T1000 (cell line): Measurements from ENCODE around the gene KLK6.

Experiments
- DNase-seq: peaks from one replicate; lab custom pipeline; 2025; ENCODE audit warnings: mixed read lengths; lab: John Stamatoyannopoulos, UW

Gene KLK6

DNA sequence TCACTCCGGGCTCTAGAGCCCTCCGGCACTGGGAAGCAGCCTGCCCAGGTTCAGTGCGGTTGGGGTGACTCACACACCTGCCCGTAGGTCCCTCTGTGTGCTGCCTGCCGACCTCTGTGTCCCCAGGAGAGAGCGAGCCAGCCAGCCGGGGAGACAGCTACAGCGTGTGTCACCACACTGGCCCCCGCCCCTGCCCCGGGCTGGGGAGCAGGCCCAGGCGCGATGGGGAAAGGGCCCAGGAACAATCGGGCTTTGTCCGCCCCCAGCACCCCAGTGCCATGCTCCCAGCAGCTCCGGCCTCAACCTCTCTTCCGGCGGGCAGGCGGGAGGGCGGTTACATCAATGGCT is at the start of gene KLK6:
TSS of gene KLK6 (minus strand) at position 179 of the 348 bp plus-strand sequence. CDS start 1,487 bp downstream, outside the sequence.
- no peak for DNase-seq

DNA sequence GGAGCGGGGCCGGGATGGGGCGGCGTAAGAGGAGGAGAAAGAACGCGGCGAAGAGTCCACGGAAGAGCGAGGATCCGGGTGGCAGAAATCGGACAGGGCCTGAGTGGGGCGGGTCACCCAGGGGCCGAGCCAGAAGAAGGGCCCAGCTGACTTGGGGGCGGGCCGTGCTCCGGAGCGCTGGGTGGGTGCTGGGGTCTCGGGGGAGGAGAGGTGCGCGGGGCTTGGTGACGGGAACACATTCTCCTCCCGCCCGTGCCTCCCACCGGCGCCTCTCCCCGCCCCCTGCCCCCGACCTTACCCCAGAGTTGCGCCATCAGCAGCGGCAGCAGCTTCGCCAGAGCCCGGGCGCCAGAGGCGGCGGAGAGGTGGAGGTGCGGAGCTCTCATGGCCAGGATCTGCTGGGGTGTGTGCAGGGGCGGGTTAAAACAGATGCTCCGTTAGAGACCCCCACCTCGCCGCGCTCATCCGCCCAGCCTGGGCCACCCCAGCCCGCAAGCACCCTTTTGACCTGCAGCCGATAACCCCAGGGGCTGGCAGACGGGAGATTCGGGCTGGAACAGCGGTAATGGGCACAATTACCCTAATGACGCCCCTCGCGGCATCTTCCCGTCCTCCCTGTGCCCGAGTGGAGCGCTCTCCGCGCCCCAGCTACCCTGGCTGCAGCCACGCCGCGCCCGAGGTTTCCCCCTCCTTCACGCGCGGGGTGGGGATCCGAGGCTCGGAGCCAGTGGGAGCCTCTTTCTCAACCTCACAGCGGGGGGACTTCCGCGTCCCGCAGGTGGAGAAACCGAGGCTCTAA is 49.6 kb upstream of the KLK6 start:
- no peak for DNase-seq

DNA sequence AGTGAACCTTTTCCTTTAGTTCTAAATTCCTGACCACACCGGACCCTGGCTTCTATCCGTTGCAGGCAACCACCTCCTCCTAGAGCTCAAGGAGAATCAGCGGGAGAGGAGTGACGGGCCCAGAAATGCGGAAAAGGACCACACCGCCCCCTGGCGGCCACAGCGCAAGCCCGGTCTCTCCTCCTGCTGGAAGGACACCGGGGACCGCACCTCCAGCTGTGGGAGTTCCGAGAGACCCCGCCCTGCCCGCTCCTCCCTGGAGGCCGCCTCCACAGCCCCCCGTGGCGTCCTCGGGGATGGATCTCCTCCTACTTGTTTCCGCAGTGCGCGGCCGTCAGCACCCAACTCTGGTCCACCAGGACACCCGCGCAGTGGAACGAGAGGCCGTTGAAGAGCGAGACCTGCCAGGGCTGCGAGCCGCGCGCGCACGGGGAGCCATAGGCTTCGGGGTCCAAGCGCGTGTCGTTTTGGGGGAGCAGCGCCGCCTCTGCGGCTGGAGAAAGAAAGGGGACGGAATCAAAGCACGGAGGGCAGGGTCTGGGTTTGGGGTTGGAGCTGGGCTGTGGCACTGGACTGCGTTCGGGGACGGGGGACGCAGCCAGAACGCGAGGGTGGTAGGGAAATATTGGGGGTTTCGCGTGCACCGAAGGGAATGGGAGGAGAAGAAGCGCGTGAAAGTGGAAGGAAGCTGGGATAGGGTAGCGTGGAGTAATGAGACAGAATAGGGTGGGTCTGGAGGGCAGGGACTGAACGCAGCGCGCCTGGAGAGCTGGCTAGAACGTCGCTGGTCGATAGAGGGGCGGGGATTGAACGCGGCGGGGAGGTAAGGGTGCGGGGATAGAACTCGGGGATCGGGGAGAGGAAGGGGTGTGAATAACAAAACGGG is 47.6 kb upstream of the KLK6 start:
- no peak for DNase-seq

DNA sequence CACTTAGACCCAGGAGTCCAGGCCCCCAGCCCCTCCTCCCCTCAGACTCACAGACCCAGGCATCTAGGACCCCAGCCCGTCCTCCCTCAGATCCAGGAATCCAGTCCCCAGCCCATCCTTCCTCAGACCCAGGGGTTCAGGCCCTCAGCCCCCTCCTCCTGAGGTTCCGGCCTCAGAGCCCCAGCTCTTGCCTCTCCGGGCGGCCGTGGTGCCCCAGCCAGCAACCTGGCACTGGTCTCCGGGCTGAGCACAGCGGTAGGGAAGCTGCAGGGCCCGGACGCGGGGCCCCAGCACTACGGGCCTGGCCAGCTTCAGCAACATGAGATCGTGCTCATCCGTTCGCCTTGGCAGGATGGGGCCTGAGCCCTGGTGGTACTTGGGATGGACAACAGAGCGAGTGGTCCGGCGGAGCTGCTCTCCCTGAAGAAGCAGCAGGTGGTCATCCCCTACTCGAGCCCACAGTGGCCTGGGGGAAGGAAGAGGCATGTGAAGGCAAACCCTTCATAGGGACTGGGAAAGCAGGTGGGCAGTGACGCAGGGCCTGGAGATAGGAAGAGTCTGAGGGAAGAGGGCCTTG is 46.4 kb upstream of the KLK6 start:
- DNase-seq = no peak

DNA sequence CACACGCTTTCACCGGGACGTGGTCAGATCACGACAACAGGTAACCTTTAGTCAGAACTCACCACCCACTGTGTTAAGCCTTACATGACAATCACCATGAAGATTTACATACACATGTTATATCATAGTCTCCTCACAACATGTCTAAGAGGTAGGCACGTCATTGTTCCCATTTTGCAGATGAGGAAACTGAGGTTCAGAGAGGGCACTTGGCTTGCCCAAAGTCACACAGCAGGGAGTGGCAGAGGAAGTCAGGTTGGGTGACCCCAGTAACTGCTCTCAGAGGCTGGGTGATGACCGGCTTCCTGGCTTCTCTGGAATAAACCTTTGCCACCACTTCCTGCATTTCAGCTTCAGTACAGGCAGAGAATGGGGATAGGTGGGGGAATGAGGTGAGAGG is 44.9 kb upstream of the KLK6 start:
- no peak for DNase-seq

DNA sequence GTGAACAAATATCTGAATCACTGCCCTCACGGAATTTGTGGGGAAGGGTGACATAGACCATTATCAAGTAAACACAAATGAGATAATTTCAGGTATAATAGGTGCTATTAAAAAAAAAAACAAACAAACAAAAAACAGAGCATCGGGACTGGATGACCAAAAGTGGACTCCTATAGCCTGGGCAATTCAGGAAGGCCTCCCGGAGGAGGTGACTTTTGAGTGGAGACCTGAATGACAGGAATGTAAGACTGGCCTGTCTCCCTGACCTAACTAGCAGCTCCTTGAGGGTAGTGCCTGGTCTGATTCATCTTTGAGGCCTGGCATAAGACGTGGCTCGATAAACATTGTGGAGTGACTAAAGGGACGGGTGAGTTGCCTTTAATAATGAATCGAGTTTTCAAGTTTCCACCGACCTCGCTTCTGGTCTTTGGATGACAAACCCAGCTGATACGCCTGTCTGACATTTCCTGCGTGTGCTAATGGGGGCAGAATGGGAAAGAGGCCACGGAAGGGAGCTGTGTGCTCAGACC is 43.3 kb upstream of the KLK6 start:
- no peak for DNase-seq

DNA sequence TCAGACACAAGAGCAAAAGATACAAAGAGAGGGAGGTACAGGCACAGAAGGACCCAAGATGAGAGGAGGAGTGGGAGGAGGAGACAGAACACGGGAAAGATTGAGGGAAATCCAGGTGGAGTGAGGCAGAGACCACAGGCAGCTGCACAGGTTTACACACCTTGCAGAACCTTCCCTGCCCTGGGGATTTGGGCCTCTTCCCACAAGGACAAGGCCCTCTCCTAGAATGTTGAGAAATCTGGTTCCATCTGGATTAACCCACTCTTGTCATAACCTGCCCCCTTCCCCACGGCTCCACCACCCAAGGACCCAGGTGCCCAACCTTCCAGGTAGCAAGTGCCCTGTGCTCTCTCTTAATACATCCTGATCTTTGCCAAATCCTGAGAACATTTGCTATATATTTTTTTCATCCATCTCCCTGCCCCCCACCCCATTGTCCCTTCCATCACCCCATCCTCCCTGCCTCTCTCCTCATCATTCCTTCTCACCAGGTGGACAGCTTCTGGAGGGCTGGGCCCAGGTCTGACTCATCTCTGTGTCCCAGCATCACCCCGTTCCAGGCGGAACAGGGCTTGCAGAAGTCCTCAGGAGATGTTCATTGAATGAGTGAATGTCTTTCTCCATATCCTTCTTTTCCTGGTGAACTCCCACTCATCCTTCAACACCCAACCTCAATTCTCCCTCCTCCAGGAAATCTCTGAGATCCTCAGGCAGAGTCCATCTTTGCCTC is 40.8 kb upstream of the KLK6 start:
- no peak for DNase-seq

DNA sequence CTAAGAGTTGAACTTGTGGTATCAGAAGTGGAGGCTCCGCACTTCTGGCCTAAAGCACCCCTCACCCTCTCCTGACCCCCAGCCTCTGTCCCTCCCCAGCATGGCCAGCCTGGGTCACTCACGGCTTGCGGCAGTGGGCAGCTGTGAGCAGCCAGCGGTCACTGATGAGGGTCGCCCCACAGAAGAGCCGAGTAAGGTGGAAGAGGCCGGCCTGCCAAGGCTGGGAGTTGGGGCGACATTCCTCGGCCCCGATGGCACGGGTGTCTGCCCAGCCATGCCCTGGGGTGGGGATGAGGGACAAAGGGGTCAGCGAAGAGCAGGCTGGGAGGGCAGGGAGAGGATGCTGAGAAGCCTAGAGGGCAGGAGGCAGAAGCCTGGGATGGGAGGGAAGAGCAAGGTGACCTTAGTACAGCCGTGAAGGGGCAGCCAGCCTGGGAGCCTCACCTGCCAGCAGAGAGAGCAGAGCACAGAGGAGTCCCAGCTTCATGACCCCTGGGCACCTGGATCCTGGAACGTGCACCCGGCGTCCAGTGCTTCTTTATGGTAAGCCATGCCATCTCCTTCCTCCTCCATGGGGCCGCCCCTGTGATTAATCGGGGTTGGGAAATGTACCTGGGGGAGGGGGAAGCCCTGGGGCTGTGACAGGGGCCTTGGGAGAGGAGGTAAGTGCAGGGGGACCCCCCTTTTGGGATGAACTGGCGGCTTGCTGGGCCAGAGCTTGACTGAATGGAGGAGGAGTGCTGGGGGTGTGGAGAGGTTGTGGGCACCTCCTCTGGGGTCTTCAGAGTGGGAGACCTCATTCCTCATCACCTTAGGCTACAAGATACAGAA is 39.9 kb upstream of the KLK6 start:
- DNase-seq = no peak

DNA sequence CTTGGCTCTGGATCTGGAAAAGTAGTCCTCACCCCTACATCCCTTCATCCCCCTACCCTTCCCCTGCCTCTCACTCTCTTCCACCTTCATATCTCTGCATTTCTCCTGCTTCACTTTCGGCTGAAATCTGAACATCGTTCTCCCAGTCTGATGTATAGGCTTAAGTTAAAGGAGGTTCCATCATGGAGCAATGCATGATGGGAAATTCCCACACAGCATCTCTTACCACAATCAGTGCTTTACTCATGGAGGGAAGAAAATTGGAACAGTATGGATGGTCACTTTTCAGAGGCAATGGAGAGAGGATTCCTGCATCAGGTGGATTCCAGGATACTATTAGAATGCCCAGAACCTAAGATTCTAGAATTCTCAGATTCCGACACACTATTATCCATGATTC is 38.1 kb upstream of the KLK6 start:
- no peak for DNase-seq

DNA sequence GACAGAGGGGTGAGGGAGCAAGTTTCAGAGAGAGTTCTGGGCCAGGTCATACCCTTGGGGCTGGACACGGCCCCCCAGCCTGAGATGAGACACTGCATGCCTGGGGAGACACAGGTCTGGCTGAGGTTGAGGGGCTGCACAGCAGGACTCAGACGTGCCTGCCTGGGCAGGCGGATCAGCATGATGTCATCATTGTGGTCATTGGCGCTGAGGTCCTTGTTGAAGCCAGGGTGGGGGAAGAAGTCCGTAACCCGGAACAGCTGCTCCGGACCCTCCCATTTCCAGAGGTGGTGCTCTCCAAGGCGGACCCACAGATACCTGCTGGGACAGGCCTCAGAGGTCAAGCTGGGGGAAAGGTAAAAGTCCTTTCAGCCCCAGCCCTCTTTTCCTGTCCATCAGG is 37.0 kb upstream of the KLK6 start:
- no peak for DNase-seq

DNA sequence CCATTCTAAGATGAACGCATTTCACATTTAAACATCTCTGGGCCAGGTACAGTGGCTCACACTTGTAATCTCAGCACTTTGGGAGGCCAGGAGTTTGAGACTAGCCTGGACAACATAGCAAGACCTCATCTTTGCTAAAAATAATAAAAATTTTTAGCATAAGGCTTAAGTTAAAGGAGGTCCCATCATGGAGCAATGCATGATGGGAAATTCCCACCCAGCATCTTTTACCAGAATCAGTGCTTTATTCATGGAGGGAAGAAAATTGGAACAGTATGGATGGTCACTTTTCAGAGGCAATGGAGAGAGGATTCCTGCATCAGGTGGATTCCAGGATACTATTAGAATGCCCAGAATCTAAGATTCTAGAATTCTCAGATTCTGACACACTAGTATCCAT is 35.9 kb upstream of the KLK6 start:
- DNase-seq = no peak

DNA sequence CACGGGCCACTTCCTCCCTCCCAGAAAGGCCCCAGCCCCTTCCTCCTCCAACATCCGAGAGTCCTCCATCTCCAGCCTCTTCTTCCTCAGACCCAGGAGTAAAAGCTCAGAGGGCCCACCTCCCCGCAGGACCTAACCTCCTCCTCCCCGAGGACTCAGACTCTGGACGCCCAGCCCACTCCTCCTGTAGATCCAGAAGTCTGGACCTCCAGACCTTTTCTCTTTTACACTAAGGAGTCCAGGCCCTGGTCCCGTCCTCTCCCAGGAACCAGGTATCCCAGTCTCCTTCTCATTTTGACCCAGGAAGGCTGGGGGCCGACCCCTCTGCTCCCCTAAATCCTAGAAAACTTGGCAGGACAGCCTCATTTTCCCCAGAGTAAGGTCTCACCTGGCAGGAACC is 33.9 kb upstream of the KLK6 start:
- DNase-seq = no peak

DNA sequence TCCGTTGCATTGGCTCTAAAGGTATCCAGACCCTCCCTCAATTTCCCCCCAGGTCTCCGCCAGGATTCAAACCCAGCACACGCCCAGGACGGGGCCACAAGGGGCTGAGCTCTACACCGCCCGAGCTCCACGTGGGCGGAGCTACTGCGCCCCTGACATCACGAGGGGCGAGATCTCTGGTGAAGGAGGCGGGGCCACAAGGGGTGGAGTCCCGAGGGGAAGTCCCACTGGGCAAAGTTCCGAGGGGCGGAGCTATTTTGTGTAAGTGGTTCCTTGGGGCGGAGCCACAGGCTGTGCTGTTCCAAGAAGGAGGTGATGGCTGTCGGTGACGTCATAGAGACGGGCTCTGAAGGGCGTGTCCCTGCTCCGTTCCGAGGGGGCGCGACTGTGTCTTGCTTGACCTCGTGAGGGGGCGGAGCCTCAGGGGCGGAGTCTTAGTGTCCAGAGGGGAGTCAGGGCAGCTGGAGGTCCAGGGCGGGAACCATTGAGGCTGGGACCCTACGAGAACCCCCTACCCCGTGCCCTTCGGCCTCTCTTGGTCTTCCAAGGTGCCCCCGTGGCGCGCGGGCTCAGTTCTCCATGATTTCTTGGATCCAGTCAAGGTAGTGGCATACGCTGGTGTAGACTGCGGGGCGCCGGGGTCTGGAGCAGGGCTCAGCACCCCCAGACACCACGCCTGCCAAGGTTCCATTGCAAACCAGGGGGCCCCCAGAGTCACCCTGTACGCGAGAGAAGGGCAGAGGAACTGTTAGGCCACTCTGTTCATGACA is 33.3 kb upstream of the KLK6 start:
- DNase-seq = no peak

DNA sequence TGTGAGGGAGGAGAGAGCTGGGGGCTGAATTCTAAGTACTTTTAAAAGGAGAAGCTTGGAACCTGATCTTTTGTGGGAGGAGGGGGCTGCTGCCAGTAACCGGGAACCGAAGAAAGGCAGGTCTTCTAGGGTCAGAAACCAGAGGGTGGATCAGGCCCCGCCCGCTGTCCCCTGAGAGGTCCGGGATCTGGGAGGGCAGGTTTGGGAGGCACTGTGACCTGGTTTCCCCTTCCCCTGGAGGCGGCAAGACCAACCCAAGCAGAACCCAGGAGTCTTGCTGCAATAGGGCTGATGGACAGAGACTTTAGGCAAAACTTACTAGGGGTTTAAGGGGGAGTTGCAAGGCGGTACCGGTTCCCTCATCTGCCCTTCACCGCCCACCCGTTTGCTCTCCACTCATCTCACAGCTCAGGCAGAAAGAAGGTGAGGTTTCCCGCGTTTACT is 32.7 kb upstream of the KLK6 start:
- no peak for DNase-seq

DNA sequence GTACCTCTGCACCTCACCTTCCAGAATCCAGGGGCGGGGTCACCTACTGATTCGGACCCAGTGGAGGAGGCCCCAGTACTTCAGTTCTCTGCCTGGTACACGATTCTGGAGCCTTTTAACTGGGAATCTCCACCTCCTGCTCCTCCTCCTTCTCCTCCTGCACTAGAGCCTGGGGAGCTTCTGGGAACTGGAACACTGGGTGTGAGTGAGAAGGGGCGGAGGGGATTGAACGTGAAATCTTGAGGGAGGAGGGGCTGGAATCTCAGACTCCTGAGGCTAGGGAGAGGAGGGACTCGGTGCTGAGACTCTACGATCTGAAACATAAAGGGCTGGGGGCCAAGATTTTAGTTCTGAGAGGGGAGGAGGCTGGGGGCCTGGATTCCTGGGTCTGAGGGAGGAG is 32.1 kb upstream of the KLK6 start, which contains the start of gene KLK8:
TSS of gene KLK8 (minus strand) at position 90 of the 400 bp plus-strand sequence. CDS start 437 bp downstream, outside the sequence.
- no peak for DNase-seq

DNA sequence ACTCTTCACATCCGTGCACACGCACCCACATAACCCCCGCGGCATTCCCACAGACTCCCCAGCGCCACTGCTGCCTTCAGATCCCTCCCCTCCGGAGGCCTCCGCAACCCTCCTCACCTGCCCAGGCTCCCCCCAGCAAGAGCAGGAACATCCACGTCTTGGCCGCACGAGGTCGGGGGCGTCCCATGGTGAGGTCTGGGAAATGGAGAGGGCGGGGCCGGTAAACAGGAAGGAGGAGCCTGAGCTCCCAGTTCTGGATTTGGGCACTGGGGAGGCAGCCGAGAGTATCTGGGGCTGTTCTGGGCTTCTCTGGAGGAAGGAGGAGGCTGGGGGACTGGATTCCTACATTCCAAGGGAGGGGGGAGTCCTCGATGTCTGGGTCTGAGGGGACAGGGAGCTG is 31.6 kb upstream of the KLK6 start:
- no peak for DNase-seq

DNA sequence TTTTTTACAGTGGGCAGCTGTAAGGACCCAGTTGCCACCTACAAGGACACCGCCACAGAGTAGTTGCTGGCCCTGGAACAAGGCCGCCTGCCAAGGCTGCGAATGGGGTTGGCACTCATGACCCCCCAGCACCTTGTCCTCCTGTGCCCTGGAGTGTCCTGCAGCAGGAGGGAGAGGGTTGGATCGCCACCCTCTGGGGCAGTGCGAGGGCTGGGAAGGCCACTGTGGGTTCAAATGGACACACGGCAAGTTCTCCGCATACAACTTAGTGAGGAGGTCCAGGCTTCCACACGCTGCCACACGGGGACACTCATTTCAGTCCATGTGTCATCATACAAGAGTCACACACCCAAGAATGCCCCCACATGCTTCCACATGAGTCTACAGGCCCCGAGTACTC is 31.0 kb upstream of the KLK6 start:
- DNase-seq = no peak

DNA sequence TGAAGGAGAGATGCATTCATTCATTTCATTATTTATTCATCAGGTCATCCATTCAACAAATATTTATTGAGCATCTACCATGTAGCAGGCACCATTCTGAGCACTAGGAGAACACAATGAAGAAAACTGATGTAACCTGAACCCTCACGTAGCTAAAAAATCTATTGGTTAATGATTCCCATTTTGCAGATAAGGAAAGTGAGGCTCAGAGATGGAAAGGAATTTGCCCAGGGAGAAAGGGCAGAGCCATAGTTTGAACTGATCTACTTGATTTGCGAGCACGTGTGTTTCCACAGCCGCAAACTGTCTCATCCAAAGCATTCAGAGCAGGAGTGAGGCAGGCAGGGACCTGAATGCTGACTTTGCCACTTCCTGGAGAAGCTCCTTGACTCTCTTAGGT is 29.3 kb upstream of the KLK6 start:
- no peak for DNase-seq

DNA sequence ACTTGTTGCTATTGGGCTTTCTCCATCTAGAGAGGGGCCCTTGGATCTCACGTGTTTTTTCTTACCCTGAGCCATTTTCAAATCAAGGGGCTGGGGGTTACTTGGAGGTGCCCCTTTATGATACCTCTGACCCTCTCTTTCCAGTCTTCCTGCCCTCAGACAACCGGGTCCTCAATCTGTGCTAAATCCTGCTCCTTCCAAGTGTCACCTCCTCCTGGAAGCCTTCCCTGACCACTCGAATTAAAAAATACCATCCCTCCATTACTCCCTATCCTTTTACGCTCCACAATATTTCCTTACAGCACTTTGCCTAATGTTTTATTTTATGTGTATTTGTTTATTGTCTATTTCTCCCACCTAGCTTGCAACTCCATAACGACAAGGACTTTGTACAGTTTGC is 28.7 kb upstream of the KLK6 start:
- DNase-seq = no peak

DNA sequence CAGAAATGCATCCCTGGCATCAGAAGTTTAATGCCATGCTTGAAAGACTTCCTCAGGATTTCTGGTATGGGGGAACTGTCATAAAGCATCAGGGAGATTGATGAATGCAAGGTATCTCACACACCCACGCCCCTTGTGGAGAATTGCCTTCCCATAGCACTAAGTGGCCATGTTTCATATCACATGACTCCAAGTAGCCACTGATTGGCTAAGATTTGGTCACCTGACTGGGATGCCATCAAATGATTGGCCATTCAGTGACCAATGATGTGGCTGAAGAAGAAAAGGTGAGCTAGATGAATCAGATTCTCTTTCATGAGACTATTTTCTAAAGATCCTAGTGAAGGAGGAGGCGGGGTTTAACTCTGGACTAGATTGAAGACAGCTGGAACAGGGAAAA is 24.7 kb upstream of the KLK6 start:
- DNase-seq = no peak
